NT2/D1 (cell line): ENCODE results near the gene AIRE.
"Not testable (repeated sequence)": the region's sequence is repeated elsewhere in the genome, so short reads cannot be mapped to it uniquely, and the experiment has no call there.

Source experiments
- SUZ12 ChIP-seq: IDR thresholded peaks from 2 replicates; pipeline ENCODE4 v1.6.1; 2011; ENCODE audit not compliant: insufficient read length, insufficient read depth; ENCODE audit errors: extremely low read depth
- YY1 ChIP-seq: IDR thresholded peaks from 2 replicates; pipeline ENCODE4 v1.6.1; 2011; ENCODE audit not compliant: insufficient read length, insufficient read depth
- ZNF274 ChIP-seq: IDR thresholded peaks from 2 replicates; pipeline ENCODE4 v1.6.1; 2011; ENCODE audit warnings: mild to moderate bottlenecking, low read depth, low read length

GRCh38 chr21:44240353-44240752 is 45.3 kb upstream of the AIRE start:
- not testable (repeated sequence) for TF ChIP-seq YY1, SUZ12, ZNF274
